Neural progenitor cell (in vitro differentiated cells): ENCODE results near the gene PAPOLB.

ENCODE experiments used
- CTCF ChIP-seq: fragments of 200-600 bp; sonication (generic); IDR thresholded peaks from 2 replicates; pipeline ENCODE4 v1.5.1; 2017; ENCODE audit warnings: antibody characterized with exemption, mild to moderate bottlenecking
- EZH2 ChIP-seq: fragments of 200-600 bp; sonication (generic); IDR thresholded peaks from 2 replicates; pipeline ENCODE4 v1.6.1; 2017; ENCODE audit warnings: antibody characterized with exemption, mild to moderate bottlenecking, moderate library complexity

- TF ChIP-seq CTCF: no peak
- no peak for TF ChIP-seq EZH2
Measured at GRCh38 chr7:4884164-4884563, 22.3 kb upstream of the PAPOLB start.
